ENCODE measurements around the gene CRYBG2. TPM values are rescaled to one million over a fixed set of nuclear protein-coding genes. Genes with fewer than 3 reads are reported as not detected.

The CRYBG2 gene
- total RNA-seq, 2 donors from 2014 or later, result 0.95 TPM; not detected in 1

DNA sequence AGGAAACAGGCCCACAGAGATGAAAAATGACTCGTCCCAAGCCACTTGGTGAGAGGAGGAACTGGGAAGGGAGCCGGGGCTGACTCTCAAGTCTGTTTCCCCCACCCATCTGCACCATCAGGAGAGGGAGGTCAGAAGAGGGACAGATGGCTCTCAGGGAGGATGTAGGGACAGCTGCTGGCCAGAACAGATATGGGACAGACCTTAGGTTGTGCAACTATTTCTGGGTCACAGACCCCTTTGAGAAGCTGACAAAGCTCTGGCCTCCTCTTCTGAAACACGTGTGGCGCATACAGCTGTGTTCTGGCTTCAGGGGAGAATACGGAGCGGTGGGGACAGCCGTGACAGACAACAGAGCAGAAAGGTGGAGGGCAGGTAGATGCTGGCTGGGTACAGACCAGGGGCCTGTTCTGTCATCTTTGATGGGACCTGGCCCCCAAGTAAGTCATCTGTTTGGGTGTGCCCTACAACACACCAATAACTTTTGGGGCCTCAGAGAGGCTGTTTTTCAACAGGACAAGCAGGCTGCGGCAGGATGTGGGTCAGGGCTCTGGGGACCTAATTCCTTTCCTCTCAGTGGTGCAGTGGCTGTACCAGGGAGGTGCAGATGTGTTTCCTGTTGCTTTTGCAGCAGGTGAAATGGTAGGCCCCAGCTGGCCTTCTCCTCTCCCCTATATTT is 66.8 kb downstream of the CRYBG2 start:
- ATAC-seq, result peak; percentile 26 to 57
- peak overlapping the region; percentile 89 to 97 for H3K27ac Mint-ChIP-seq
- DNase-seq (ENCODE audit: low spot score), result no peak
- peaks cover 69 to 78% of the 10 kb centered on the region in 2 donors for H3K4me1 Mint-ChIP-seq (ENCODE audit: low read depth in 2 of 2)
- no peaks in the 10 kb centered on the region for H3K36me3 Mint-ChIP-seq
- H3K4me3 Mint-ChIP-seq, result peak overlapping the region; percentile 78
- H3K9me3 Mint-ChIP-seq, result no peaks in the 10 kb centered on the region
- H3K27me3 Mint-ChIP-seq, result no peaks in the 10 kb centered on the region

DNA sequence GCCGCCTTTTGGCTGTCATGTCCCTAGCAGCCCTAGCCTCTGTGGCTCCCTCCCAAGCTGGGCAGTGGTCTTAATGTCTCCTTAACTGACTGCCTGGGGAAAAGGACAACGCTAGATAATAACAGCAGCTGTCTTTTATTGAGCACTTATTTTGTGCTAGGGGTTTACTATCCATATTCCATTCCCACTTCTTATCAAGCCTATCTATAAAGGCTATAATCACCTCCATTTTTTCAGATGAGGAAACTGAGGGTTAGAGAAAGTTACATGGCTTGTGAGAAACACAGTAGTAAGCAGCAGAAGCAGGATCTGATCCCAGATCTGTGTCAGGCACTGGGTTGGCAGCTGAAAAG is 67.9 kb downstream of the CRYBG2 start:
- Mint-ChIP-seq H3K9me3 (no peaks in the 10 kb centered on the region), H3K36me3 (no peaks in the 10 kb centered on the region), H3K4me3 (no peak overlapping the region), H3K27me3 (no peaks in the 10 kb centered on the region), H3K27ac (peak overlapping the region in 1 of 2 donors; percentile 89), H3K4me1 (ENCODE audit: low read depth in 2 of 2) (peaks cover 77 to 80% of the 10 kb centered on the region in 2 donors)
- no peak for ATAC-seq
- DNase-seq (ENCODE audit: low spot score), result no peak

DNA sequence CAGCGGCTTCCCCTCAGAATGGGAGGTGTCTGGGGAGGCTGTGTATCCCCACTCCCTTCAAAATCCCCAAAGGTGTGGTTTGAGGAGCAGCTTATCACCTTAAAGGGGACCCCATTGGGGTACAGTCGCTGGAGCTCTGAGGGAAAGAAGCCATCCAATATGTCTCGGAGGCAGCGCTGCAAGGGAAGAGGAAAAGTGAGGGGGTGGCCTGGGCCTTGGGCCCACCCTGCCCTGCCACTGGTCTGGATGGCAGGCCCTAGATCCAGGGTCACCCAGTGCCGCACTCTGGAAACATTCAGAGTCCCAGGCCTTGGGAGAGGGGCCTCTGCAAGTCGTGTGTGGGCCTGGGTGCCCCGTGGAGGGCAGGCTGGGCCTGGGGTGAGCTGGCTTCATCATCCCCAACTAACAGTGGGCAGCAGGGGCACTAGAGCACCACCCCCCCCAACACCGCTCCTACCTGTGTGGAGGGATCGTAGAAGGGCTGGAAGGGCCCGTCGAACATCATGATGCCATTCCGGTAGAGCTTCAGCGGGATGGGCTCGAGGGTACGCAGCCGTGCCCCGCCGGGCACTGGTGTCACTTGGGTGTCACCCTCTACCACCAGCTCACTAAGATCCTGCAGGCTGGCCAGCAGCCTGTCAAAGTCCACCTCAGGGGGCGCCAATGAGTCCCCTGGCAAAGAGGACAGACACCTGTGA is 68.4 kb downstream of the CRYBG2 start:
- Mint-ChIP-seq H3K36me3 (no peaks in the 10 kb centered on the region), H3K9me3 (no peaks in the 10 kb centered on the region), H3K4me1 (ENCODE audit: low read depth in 2 of 2) (peaks cover 80 to 82% of the 10 kb centered on the region in 2 donors), H3K27ac (peak overlapping the region; percentile 89), H3K27me3 (no peaks in the 10 kb centered on the region), H3K4me3 (no peak overlapping the region)
- ATAC-seq (no peak), DNase-seq (ENCODE audit: low spot score) (no peak)

DNA sequence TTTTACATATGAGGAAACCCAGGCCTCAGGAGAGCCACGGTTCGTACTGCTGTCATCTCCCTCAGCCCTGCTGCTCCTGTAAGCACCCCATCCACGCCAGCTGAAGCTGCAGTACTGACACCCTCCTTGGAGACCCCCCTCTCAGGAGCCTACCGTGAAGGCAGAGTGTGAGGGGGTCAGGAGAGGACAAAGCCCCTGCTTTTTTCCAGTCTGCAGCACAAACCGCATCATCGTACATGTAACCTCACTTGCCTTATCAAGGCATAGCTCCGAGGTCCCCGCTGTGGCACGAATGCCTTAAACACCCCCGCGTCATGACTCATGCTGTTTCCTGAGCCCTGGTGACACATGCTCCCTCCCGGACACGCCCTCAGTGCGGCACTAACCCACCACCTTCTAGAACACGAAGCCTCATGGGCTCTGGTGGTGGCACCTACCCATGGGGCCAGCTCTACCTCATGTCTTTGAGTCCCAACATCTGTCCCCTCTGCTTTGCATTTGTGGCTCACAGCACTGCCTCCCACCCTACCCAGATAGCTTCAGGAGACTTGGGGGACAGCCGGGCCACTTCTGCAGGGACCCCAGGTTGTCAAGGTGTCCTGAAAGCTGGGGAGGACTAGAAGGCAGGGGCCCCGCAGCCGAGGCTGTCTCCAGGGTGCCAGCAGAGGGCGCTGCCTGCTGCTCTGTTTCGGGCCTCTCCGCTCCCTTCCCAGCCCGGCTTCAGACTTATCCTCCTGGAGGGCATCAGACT is 69.2 kb downstream of the CRYBG2 start:
- Mint-ChIP-seq H3K27me3 (no peaks in the 10 kb centered on the region), H3K4me1 (ENCODE audit: low read depth in 2 of 2) (peaks cover 75 to 78% of the 10 kb centered on the region in 2 donors), H3K36me3 (no peaks in the 10 kb centered on the region), H3K9me3 (no peaks in the 10 kb centered on the region), H3K4me3 (peak overlapping the region; percentile 86), H3K27ac (peak overlapping the region; percentile 87 to 89)
- DNase-seq (ENCODE audit: low spot score), result peak; percentile 92
- ATAC-seq, result peak; percentile 84 to 85

DNA sequence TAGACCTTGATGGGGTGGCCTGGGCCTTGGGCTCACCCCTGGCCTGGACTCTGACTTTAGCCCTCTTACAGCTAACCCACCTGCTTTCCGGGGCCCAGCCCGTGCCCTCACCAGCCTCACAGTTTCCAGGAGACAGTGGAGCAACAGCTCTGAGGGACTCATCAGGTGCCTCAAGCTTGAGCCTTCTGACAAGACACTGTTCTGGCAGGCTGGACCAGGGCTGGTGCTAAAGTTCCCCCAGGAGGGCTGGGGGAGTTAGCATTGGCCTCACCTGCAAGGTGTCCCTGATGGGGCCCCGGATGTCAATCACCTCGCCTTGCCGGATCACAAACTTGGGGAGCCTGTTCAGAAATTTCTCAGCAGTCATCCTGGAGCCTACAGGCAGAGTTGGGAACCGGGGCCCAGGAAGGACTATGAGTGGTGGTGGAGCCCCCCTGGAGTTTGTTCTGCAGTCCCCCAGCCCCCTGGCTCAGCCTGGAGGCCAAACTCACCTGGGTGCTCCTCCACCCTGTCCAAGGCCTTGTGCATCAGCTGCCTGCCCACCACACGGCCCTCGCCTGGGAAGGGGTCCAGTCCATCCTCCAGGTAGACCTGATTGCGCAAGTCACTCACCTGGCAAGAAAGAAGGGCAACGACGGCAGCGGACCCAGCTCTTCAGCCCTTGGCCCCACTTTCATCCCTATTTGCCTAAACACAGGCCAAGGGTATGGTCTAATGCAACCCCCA is 69.9 kb downstream of the CRYBG2 start:
- H3K4me3 Mint-ChIP-seq, result peak overlapping the region; percentile 86
- H3K36me3 Mint-ChIP-seq, result no peaks in the 10 kb centered on the region
- no peaks in the 10 kb centered on the region for H3K9me3 Mint-ChIP-seq
- ATAC-seq (no peak), DNase-seq (ENCODE audit: low spot score) (no peak)
- H3K4me1 Mint-ChIP-seq (ENCODE audit: low read depth in 2 of 2), result peaks cover 71 to 76% of the 10 kb centered on the region in 2 donors
- no peaks in the 10 kb centered on the region for H3K27me3 Mint-ChIP-seq
- H3K27ac Mint-ChIP-seq, result peak overlapping the region; percentile 87 to 89

DNA sequence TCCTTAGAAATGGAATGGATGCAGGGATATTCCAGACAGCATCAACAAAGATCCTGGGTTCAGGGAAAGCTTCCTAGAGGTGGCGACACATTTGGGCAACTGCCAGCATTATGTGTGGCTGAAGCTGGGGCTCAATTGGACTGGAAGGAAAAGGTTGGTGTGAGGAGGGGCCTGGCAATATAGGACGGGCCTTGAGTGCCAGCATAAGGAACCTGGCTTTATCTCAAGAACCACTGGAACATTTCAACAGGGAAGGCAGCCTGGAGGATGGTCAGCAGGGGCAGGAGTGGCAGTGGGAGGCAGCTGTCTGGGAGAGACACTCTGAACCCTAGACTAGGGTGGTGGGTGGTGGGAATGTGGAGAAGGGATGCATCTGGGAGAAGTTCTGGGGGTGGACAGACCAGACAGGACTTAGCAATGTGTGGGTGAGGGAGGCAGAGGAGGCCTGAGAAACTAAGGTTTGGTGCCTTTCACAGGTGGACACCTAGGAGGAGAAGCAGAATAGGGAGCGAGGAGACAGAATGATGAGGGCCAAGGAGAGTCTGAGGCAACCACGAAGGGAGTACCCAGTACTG is 70.6 kb downstream of the CRYBG2 start:
- Mint-ChIP-seq H3K4me3 (peak overlapping the region; percentile 34), H3K36me3 (no peaks in the 10 kb centered on the region), H3K9me3 (no peaks in the 10 kb centered on the region), H3K27me3 (no peaks in the 10 kb centered on the region), H3K27ac (peak overlapping the region; percentile 87 to 89), H3K4me1 (ENCODE audit: low read depth in 2 of 2) (peaks cover 71 to 76% of the 10 kb centered on the region in 2 donors)
- ATAC-seq, result no peak
- DNase-seq (ENCODE audit: low spot score), result no peak

DNA sequence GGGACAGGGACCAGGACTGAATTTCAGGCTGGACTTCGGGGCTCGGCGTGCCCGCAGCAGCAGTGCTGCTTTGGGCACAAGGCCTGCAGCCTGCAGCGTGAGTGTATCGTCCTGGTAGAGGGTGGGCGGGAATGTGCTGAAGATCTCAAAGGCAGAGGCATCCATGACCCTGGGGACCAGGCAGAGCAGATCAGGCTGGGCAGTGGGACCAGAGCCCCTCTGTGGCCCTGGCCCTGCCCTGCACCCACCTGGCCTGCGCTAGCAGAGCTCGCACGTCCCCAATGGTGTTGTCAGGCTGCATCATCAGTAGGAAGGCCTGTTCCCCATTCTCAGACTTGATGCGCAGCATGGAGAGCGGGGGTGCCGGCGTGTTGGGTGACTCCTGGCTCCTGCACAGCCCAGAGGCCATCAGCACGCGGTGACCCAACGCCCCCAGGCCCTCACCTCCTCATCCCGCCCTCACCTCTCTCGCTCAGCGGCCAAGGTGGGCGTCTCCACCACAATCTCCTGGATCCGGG is 71.5 kb downstream of the CRYBG2 start:
- Mint-ChIP-seq H3K27ac (peak overlapping the region; percentile 87 to 89), H3K4me1 (ENCODE audit: low read depth in 2 of 2) (peaks cover 72 to 73% of the 10 kb centered on the region in 2 donors), H3K9me3 (no peaks in the 10 kb centered on the region), H3K27me3 (no peaks in the 10 kb centered on the region), H3K36me3 (no peaks in the 10 kb centered on the region), H3K4me3 (peak overlapping the region; percentile 34)
- no peak for ATAC-seq
- DNase-seq (ENCODE audit: low spot score), result no peak

DNA sequence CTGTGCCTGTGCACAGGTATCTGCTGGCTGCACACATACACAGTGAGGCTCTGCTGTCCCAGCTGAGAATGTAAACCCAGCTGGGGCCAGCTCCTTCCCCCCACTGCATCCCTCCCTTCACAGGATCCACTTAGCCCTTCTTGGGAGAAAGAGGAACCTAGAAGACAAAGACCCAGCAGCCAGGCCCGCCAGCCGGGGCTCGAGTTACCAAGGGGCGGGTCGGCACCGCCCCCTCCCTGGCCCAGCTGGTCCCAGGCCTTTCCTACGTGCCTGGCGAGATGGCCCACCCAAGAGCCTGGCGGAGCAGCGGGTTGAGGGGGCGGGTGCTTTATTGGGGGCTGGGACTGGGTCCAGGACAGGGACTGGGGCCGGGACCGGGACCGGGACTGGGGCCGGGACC is 72.0 kb downstream of the CRYBG2 start:
- no peak for DNase-seq (ENCODE audit: low spot score)
- Mint-ChIP-seq H3K4me1 (ENCODE audit: low read depth in 2 of 2) (peaks cover 71% of the 10 kb centered on the region in 2 donors), H3K27ac (peak overlapping the region in 1 of 2 donors; percentile 84), H3K9me3 (no peaks in the 10 kb centered on the region), H3K27me3 (no peaks in the 10 kb centered on the region), H3K4me3 (peak overlapping the region; percentile 93), H3K36me3 (peaks cover 1% of the 10 kb centered on the region)
- no peak for ATAC-seq

DNA sequence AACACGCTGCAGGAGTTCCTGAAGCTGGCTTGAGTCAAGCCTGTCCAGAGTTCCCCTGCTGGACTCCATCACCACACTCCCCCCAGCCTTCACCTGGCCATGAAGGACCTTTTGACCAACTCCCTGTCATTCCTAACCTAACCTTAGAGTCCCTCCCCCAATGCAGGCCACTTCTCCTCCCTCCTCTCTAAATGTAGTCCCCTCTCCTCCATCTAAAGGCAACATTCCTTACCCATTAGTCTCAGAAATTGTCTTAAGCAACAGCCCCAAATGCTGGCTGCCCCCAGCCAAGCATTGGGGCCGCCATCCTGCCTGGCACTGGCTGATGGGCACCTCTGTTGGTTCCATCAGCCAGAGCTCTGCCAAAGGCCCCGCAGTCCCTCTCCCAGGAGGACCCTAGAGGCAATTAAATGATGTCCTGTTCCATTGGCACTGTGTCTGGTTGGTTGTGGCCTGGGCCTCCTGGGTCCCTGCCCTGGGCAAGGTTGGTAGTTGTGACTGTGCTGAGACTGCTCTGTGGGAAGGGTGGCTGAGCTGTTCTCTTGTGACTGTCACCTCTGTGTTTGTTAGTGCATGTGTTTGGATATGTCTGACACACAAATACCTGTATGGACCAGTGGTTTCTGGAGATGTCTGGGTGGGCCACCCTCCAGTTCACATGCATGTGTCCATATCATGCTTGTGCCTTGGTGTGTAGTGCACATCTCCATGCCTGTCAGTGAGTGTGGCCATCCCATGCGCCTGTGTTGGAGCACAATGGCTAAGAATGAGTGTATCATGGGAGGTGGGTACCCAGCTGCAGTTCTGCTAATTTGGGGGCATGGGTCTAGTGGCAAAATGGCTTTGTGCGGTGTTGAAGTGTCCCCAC is 72.6 kb downstream of the CRYBG2 start:
- peaks cover 74% of the 10 kb centered on the region in 2 donors for H3K4me1 Mint-ChIP-seq (ENCODE audit: low read depth in 2 of 2)
- ATAC-seq, result no peak
- H3K4me3 Mint-ChIP-seq, result peak overlapping the region; percentile 93
- no peaks in the 10 kb centered on the region for H3K9me3 Mint-ChIP-seq
- H3K36me3 Mint-ChIP-seq, result peaks cover 5% of the 10 kb centered on the region
- H3K27me3 Mint-ChIP-seq, result no peaks in the 10 kb centered on the region
- peak overlapping the region; percentile 75 to 84 for H3K27ac Mint-ChIP-seq
- no peak for DNase-seq (ENCODE audit: low spot score)

DNA sequence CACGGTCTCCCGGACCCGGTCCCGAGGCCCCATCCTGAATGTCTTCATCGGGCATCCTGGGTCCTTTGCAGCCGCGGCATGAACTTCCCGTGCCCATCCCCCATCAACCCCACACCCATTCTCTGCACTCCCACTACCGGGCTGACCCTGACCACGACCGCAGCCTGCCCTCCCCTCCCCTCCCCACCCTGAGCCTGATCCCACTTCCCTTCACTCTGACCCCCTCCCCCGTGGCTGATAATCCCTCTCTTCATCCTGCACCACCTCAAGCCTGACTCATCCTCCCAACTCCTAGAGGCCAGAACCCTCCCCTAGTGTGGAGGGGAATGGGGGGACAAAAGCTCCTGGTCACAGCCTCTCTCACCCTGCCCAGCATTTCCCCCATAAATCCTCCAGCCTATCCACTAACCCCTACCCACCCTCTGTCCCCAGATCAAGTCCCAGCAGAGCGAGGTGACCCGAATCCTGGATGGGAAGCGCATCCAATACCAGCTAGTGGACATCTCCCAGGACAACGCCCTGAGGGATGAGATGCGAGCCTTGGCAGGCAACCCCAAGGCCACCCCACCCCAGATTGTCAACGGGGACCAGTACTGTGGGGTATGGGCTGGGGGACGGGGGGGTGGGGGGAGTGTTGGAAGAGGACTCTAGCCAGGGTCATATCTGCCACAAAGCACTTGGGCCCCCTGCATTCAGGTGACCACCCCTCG is 73.4 kb downstream of the CRYBG2 start:
- no peak for ATAC-seq
- no peak for DNase-seq (ENCODE audit: low spot score)
- H3K4me3 Mint-ChIP-seq, result peak overlapping the region; percentile 93
- H3K4me1 Mint-ChIP-seq (ENCODE audit: low read depth in 2 of 2), result peaks cover 77 to 78% of the 10 kb centered on the region in 2 donors
- peaks cover 5% of the 10 kb centered on the region for H3K36me3 Mint-ChIP-seq
- H3K9me3 Mint-ChIP-seq, result no peaks in the 10 kb centered on the region
- peak overlapping the region; percentile 75 to 84 for H3K27ac Mint-ChIP-seq
- no peaks in the 10 kb centered on the region for H3K27me3 Mint-ChIP-seq

DNA sequence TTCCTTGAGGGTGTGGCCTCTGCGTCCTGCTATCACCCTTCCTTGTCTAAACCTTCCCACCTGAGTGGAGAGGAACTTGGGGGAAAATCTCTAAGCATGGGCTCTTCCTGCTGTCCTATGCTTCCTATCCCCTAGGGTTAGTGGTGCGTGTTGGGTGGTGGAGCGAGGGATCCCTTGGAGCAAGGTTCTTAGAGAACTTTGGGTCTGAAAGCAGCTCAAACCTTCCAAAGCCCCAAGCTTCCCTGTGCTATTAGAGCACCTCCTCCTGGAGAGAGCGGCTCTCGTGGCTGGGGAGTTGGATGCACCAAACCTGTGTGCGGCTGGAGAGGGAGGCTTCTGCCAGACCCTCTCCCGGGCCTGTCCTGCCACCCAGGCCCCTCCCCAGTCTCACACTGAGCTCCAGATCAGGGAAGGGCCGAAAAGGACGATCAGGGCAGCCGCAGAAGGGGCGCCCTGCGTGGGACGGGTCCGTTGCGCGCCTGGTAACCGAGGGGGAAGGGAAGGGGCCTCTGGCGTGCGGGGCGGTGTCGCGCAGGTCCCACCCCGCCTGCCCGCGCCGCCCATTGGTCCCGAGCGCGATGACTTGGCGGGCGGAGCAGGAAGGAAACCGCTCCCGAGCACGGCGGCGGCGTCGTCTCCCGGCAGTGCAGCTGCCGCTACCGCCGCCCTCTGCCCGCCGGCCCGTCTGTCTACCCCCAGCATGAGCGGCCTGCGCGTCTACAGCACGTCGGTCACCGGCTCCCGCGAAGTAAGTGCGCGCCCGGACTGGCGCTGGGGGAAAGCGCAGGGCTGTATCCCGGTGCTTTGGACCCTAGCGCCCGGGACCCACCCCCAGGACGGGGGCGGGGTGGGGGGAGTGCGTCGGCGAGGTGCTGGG is 74.2 kb downstream of the CRYBG2 start, which contains the start of gene SH3BGRL3:
Gene SH3BGRL3 (plus strand): TSS at position 631 of the 877 bp plus-strand sequence. CDS start 70 bp downstream, at position 701.
- Mint-ChIP-seq H3K27ac (peak within 1 kb of the TSS; percentile 75 to 84), H3K36me3 (peaks cover 5% of the 10 kb centered on the region)
- peak; percentile 83 to 85 for ATAC-seq

More for the DNA sequence above, 74.2 kb downstream of the CRYBG2 start, which contains the start of gene SH3BGRL3:
- Mint-ChIP-seq H3K9me3 (no peaks in the 10 kb centered on the region), H3K4me3 (peak within 1 kb of the TSS; percentile 93), H3K27me3 (no peaks in the 10 kb centered on the region), H3K4me1 (ENCODE audit: low read depth in 2 of 2) (peaks cover 73 to 77% of the 10 kb centered on the region in 2 donors)
- DNase-seq (ENCODE audit: low spot score), result peak; percentile 92
